HG03354 (cell line): Measurements from ENCODE around the gene AUNIP.

Source experiments
- ATAC-seq: cut with Tn5 transposase; IDR thresholded peaks from one replicate; pipeline ENCODE4 v1.9.1; 2021; ENCODE audit warnings: mild to moderate bottlenecking; ENCODE audit not compliant: unreplicated experiment, poor library complexity, severe bottlenecking

Gene AUNIP

GRCh38 chr1:25799935-25800702, 59.1 kb downstream of the AUNIP start, which contains the start of gene SELENON:
SELENON (plus strand) TSS chr1:25800193; CDS start chr1:25800231, 38 bp downstream.
- ATAC-seq: no peak

GRCh38 chr1:25799352-25799934, 59.8 kb downstream of the AUNIP start:
- no peak for ATAC-seq

- no peak for ATAC-seq
Measured at GRCh38 chr1:25798666-25799351, 60.4 kb downstream of the AUNIP start.

- ATAC-seq: no peak
Measured at GRCh38 chr1:25797939-25798338, 61.3 kb downstream of the AUNIP start.

- ATAC-seq: no peak
Measured at GRCh38 chr1:25796811-25797458, 62.3 kb downstream of the AUNIP start.

GRCh38 chr1:25795946-25796810, 63.1 kb downstream of the AUNIP start:
- ATAC-seq: no peak

- no peak for ATAC-seq
Measured at GRCh38 chr1:25795211-25795610, 64.0 kb downstream of the AUNIP start.

- no peak for ATAC-seq
Measured at GRCh38 chr1:25794325-25794724, 64.9 kb downstream of the AUNIP start.

- ATAC-seq: no peak
Measured at GRCh38 chr1:25793585-25794170, 65.6 kb downstream of the AUNIP start.

GRCh38 chr1:25792115-25792514, 67.1 kb downstream of the AUNIP start:
- ATAC-seq: no peak

GRCh38 chr1:25790472-25790871, 68.8 kb downstream of the AUNIP start:
- ATAC-seq: no peak

GRCh38 chr1:25787760-25788166, 71.5 kb downstream of the AUNIP start:
- no peak for ATAC-seq

GRCh38 chr1:25786887-25787759, 72.1 kb downstream of the AUNIP start:
- no peak for ATAC-seq

- ATAC-seq: no peak
Measured at GRCh38 chr1:25785333-25786067, 73.8 kb downstream of the AUNIP start.

- no peak for ATAC-seq
Measured at GRCh38 chr1:25784575-25785051, 74.6 kb downstream of the AUNIP start.
